Measurements from ENCODE around the gene MYH15. TPM values are rescaled to one million over a fixed set of nuclear protein-coding genes. Genes with fewer than 3 reads are reported as not detected.

Gene MYH15
- total RNA-seq, 1 donor from 2014 or later: 0.36 TPM

- DNase-seq (ENCODE audit: low spot score in 2 of 2, unreplicated experiment in 2 of 2): no peak
- Mint-ChIP-seq H3K27me3 (ENCODE audit: low read depth) (no peaks in the 10 kb centered on the region), H3K36me3 (no peaks in the 10 kb centered on the region), H3K27ac (no peak overlapping the region), H3K9me3 (no peaks in the 10 kb centered on the region), H3K4me1 (peaks cover 18% of the 10 kb centered on the region), H3K4me3 (no peak overlapping the region)
- TF ChIP-seq CTCF (IDR thresholded peaks at IDR 0.05; ENCODE audit: unreplicated experiment): no peak
Measured at GRCh38 chr3:108548886-108549285, 38.5 kb upstream of the MYH15 start.

GRCh38 chr3:108548304-108548703 is 37.9 kb upstream of the MYH15 start:
- Mint-ChIP-seq H3K27me3 (ENCODE audit: low read depth) (no peaks in the 10 kb centered on the region), H3K9me3 (no peaks in the 10 kb centered on the region), H3K4me3 (no peak overlapping the region), H3K4me1 (peaks cover 18% of the 10 kb centered on the region), H3K36me3 (peaks cover 5% of the 10 kb centered on the region), H3K27ac (no peak overlapping the region)
- DNase-seq (ENCODE audit: low spot score in 2 of 2, unreplicated experiment in 2 of 2): no peak
- no peak for TF ChIP-seq CTCF (IDR thresholded peaks at IDR 0.05; ENCODE audit: unreplicated experiment)

- H3K9me3 Mint-ChIP-seq: no peaks in the 10 kb centered on the region
- no peaks in the 10 kb centered on the region for H3K27me3 Mint-ChIP-seq (ENCODE audit: low read depth)
- H3K4me3 Mint-ChIP-seq: no peak overlapping the region
- H3K36me3 Mint-ChIP-seq: peaks cover 14% of the 10 kb centered on the region
- no peak for TF ChIP-seq CTCF (IDR thresholded peaks at IDR 0.05; ENCODE audit: unreplicated experiment)
- peak overlapping the region; percentile 45 for H3K27ac Mint-ChIP-seq
- DNase-seq (ENCODE audit: low spot score in 2 of 2, unreplicated experiment in 2 of 2): no peak
- H3K4me1 Mint-ChIP-seq: peaks cover 13% of the 10 kb centered on the region
Measured at GRCh38 chr3:108546692-108547091, 36.3 kb upstream of the MYH15 start.

- no peak for DNase-seq (ENCODE audit: low spot score in 2 of 2, unreplicated experiment in 2 of 2)
- Mint-ChIP-seq H3K4me1 (peaks cover 13% of the 10 kb centered on the region), H3K27me3 (ENCODE audit: low read depth) (no peaks in the 10 kb centered on the region), H3K9me3 (no peaks in the 10 kb centered on the region), H3K36me3 (peaks cover 14% of the 10 kb centered on the region), H3K4me3 (no peak overlapping the region), H3K27ac (peak overlapping the region; percentile 45)
- no peak for TF ChIP-seq CTCF (IDR thresholded peaks at IDR 0.05; ENCODE audit: unreplicated experiment)
Measured at GRCh38 chr3:108546247-108546646, 35.9 kb upstream of the MYH15 start.

GRCh38 chr3:108538083-108538482 is 27.7 kb upstream of the MYH15 start:
- no peaks in the 10 kb centered on the region for H3K9me3 Mint-ChIP-seq
- H3K4me3 Mint-ChIP-seq: no peak overlapping the region
- peaks cover 8% of the 10 kb centered on the region for H3K4me1 Mint-ChIP-seq
- H3K27me3 Mint-ChIP-seq (ENCODE audit: low read depth): no peaks in the 10 kb centered on the region
- DNase-seq (ENCODE audit: low spot score in 2 of 2, unreplicated experiment in 2 of 2): no peak
- TF ChIP-seq CTCF (IDR thresholded peaks at IDR 0.05; ENCODE audit: unreplicated experiment): no peak
- H3K27ac Mint-ChIP-seq: no peak overlapping the region
- H3K36me3 Mint-ChIP-seq: peaks cover 7% of the 10 kb centered on the region

All from mesothelial cell of epicardium (in vitro differentiated cells).